ENCODE data around the gene SLC13A5.

SLC13A5 gene

GRCh38 chr17:6712058-6712853 is 913 bp downstream of the SLC13A5 start:
- H3K9me3 ChIP-seq (ENCODE audit: control insufficient read depth in 1 of 2, low read length in 2 of 2): no peaks in the 10 kb centered on the region
- H3K4me3 ChIP-seq (ENCODE audit: low read depth in 1 of 2, low read length in 2 of 2): no peak overlapping the region
- H3K27me3 ChIP-seq (ENCODE audit: control insufficient read depth in 1 of 2, insufficient read depth in 2 of 2, low read length in 2 of 2): peaks cover 21 to 29% of the 10 kb centered on the region in 2 donors
- no peak overlapping the region for H3K9ac ChIP-seq (ENCODE audit: low read depth in 1 of 2, low read length in 2 of 2)
- no peaks in the 10 kb centered on the region for H3K4me1 ChIP-seq (ENCODE audit: control insufficient read depth in 1 of 2, insufficient read depth in 2 of 2, low read length in 2 of 2)
- no peaks in the 10 kb centered on the region for H3K36me3 ChIP-seq (ENCODE audit: control insufficient read depth in 1 of 2, insufficient read depth in 2 of 2, low read length in 2 of 2)
- no peak overlapping the region for H3K27ac ChIP-seq (ENCODE audit: low read depth, low read length)

- no peak overlapping the region for H3K9ac ChIP-seq (ENCODE audit: low read depth in 1 of 2, low read length in 2 of 2)
- H3K27me3 ChIP-seq (ENCODE audit: control insufficient read depth in 1 of 2, insufficient read depth in 2 of 2, low read length in 2 of 2): peaks cover 23 to 29% of the 10 kb centered on the region in 2 donors
- H3K36me3 ChIP-seq (ENCODE audit: control insufficient read depth in 1 of 2, insufficient read depth in 2 of 2, low read length in 2 of 2): no peaks in the 10 kb centered on the region
- no peak overlapping the region for H3K27ac ChIP-seq (ENCODE audit: low read depth, low read length)
- H3K4me1 ChIP-seq (ENCODE audit: control insufficient read depth in 1 of 2, insufficient read depth in 2 of 2, low read length in 2 of 2): no peaks in the 10 kb centered on the region
- no peak overlapping the region for H3K4me3 ChIP-seq (ENCODE audit: low read depth in 1 of 2, low read length in 2 of 2)
- no peaks in the 10 kb centered on the region for H3K9me3 ChIP-seq (ENCODE audit: control insufficient read depth in 1 of 2, low read length in 2 of 2)
Observed at GRCh38 chr17:6711681-6712057, 1.5 kb downstream of the SLC13A5 start.

- H3K9me3 ChIP-seq (ENCODE audit: control insufficient read depth in 1 of 2, low read length in 2 of 2): no peaks in the 10 kb centered on the region
- no peak overlapping the region for H3K4me3 ChIP-seq (ENCODE audit: low read depth in 1 of 2, low read length in 2 of 2)
- no peaks in the 10 kb centered on the region for H3K4me1 ChIP-seq (ENCODE audit: control insufficient read depth in 1 of 2, insufficient read depth in 2 of 2, low read length in 2 of 2)
- H3K36me3 ChIP-seq (ENCODE audit: control insufficient read depth in 1 of 2, insufficient read depth in 2 of 2, low read length in 2 of 2): no peaks in the 10 kb centered on the region
- H3K27ac ChIP-seq (ENCODE audit: low read depth, low read length): no peak overlapping the region
- peaks cover 26 to 29% of the 10 kb centered on the region in 2 donors for H3K27me3 ChIP-seq (ENCODE audit: control insufficient read depth in 1 of 2, insufficient read depth in 2 of 2, low read length in 2 of 2)
- no peak overlapping the region for H3K9ac ChIP-seq (ENCODE audit: low read depth in 1 of 2, low read length in 2 of 2)
Observed at GRCh38 chr17:6711081-6711674, 2.0 kb downstream of the SLC13A5 start.

- Histone ChIP-seq H3K36me3 (ENCODE audit: control insufficient read depth in 1 of 2, insufficient read depth in 2 of 2, low read length in 2 of 2) (no peaks in the 10 kb centered on the region), H3K9me3 (ENCODE audit: control insufficient read depth in 1 of 2, low read length in 2 of 2) (no peaks in the 10 kb centered on the region), H3K27ac (ENCODE audit: low read depth, low read length) (no peak overlapping the region), H3K4me1 (ENCODE audit: control insufficient read depth in 1 of 2, insufficient read depth in 2 of 2, low read length in 2 of 2) (no peaks in the 10 kb centered on the region), H3K27me3 (ENCODE audit: control insufficient read depth in 1 of 2, insufficient read depth in 2 of 2, low read length in 2 of 2) (peaks cover 26% of the 10 kb centered on the region in 2 donors), H3K4me3 (ENCODE audit: low read depth in 1 of 2, low read length in 2 of 2) (no peak overlapping the region), H3K9ac (ENCODE audit: low read depth in 1 of 2, low read length in 2 of 2) (no peak overlapping the region)
Observed at GRCh38 chr17:6710317-6710716, 2.9 kb downstream of the SLC13A5 start.

- Histone ChIP-seq H3K9ac (ENCODE audit: low read depth in 1 of 2, low read length in 2 of 2) (no peak overlapping the region), H3K4me3 (ENCODE audit: low read depth in 1 of 2, low read length in 2 of 2) (no peak overlapping the region), H3K36me3 (ENCODE audit: control insufficient read depth in 1 of 2, insufficient read depth in 2 of 2, low read length in 2 of 2) (no peaks in the 10 kb centered on the region), H3K4me1 (ENCODE audit: control insufficient read depth in 1 of 2, insufficient read depth in 2 of 2, low read length in 2 of 2) (no peaks in the 10 kb centered on the region), H3K27ac (ENCODE audit: low read depth, low read length) (no peak overlapping the region), H3K9me3 (ENCODE audit: control insufficient read depth in 1 of 2, low read length in 2 of 2) (no peaks in the 10 kb centered on the region), H3K27me3 (ENCODE audit: control insufficient read depth in 1 of 2, insufficient read depth in 2 of 2, low read length in 2 of 2) (peaks cover 16 to 17% of the 10 kb centered on the region in 2 donors)
Observed at GRCh38 chr17:6708357-6708961, 4.7 kb downstream of the SLC13A5 start.

GRCh38 chr17:6706996-6707395 is 6.2 kb downstream of the SLC13A5 start:
- Histone ChIP-seq H3K36me3 (ENCODE audit: control insufficient read depth in 1 of 2, insufficient read depth in 2 of 2, low read length in 2 of 2) (no peaks in the 10 kb centered on the region), H3K9ac (ENCODE audit: low read depth in 1 of 2, low read length in 2 of 2) (no peak overlapping the region), H3K27ac (ENCODE audit: low read depth, low read length) (no peak overlapping the region), H3K4me1 (ENCODE audit: control insufficient read depth in 1 of 2, insufficient read depth in 2 of 2, low read length in 2 of 2) (no peaks in the 10 kb centered on the region), H3K9me3 (ENCODE audit: control insufficient read depth in 1 of 2, low read length in 2 of 2) (no peaks in the 10 kb centered on the region), H3K4me3 (ENCODE audit: low read depth in 1 of 2, low read length in 2 of 2) (no peak overlapping the region), H3K27me3 (ENCODE audit: control insufficient read depth in 1 of 2, insufficient read depth in 2 of 2, low read length in 2 of 2) (peaks cover 3 to 7% of the 10 kb centered on the region in 2 donors)

- H3K27ac ChIP-seq (ENCODE audit: low read depth, low read length): no peak overlapping the region
- no peak overlapping the region for H3K4me3 ChIP-seq (ENCODE audit: low read depth in 1 of 2, low read length in 2 of 2)
- peaks cover 0 to 5% of the 10 kb centered on the region in 2 donors for H3K27me3 ChIP-seq (ENCODE audit: control insufficient read depth in 1 of 2, insufficient read depth in 2 of 2, low read length in 2 of 2)
- no peaks in the 10 kb centered on the region for H3K36me3 ChIP-seq (ENCODE audit: control insufficient read depth in 1 of 2, insufficient read depth in 2 of 2, low read length in 2 of 2)
- no peak overlapping the region for H3K9ac ChIP-seq (ENCODE audit: low read depth in 1 of 2, low read length in 2 of 2)
- H3K4me1 ChIP-seq (ENCODE audit: control insufficient read depth in 1 of 2, insufficient read depth in 2 of 2, low read length in 2 of 2): no peaks in the 10 kb centered on the region
- no peaks in the 10 kb centered on the region for H3K9me3 ChIP-seq (ENCODE audit: control insufficient read depth in 1 of 2, low read length in 2 of 2)
Observed at GRCh38 chr17:6706499-6706898, 6.7 kb downstream of the SLC13A5 start.

GRCh38 chr17:6704470-6705052 is 8.6 kb downstream of the SLC13A5 start:
- H3K9ac ChIP-seq (ENCODE audit: low read depth in 1 of 2, low read length in 2 of 2): no peak overlapping the region
- H3K4me1 ChIP-seq (ENCODE audit: control insufficient read depth in 1 of 2, insufficient read depth in 2 of 2, low read length in 2 of 2): peaks cover 3 to 11% of the 10 kb centered on the region in 2 donors
- no peak overlapping the region for H3K27ac ChIP-seq (ENCODE audit: low read depth, low read length)
- no peaks in the 10 kb centered on the region for H3K36me3 ChIP-seq (ENCODE audit: control insufficient read depth in 1 of 2, insufficient read depth in 2 of 2, low read length in 2 of 2)
- no peaks in the 10 kb centered on the region for H3K9me3 ChIP-seq (ENCODE audit: control insufficient read depth in 1 of 2, low read length in 2 of 2)
- H3K4me3 ChIP-seq (ENCODE audit: low read depth in 1 of 2, low read length in 2 of 2): no peak overlapping the region
- peaks cover 0 to 5% of the 10 kb centered on the region in 2 donors for H3K27me3 ChIP-seq (ENCODE audit: control insufficient read depth in 1 of 2, insufficient read depth in 2 of 2, low read length in 2 of 2)

GRCh38 chr17:6703751-6704150 is 9.4 kb downstream of the SLC13A5 start:
- Histone ChIP-seq H3K36me3 (ENCODE audit: control insufficient read depth in 1 of 2, insufficient read depth in 2 of 2, low read length in 2 of 2) (no peaks in the 10 kb centered on the region), H3K4me3 (ENCODE audit: low read depth in 1 of 2, low read length in 2 of 2) (no peak overlapping the region), H3K27me3 (ENCODE audit: control insufficient read depth in 1 of 2, insufficient read depth in 2 of 2, low read length in 2 of 2) (peaks cover 0 to 5% of the 10 kb centered on the region in 2 donors), H3K9me3 (ENCODE audit: control insufficient read depth in 1 of 2, low read length in 2 of 2) (no peaks in the 10 kb centered on the region), H3K27ac (ENCODE audit: low read depth, low read length) (no peak overlapping the region), H3K4me1 (ENCODE audit: control insufficient read depth in 1 of 2, insufficient read depth in 2 of 2, low read length in 2 of 2) (peaks cover 3 to 11% of the 10 kb centered on the region in 2 donors), H3K9ac (ENCODE audit: low read depth in 1 of 2, low read length in 2 of 2) (no peak overlapping the region)

Measured in duodenal mucosa (tissue), 2 donors.